Endothelial cell of umbilical vein (primary cell): ENCODE data around the gene GMEB2. TPM values are rescaled to one million over a fixed set of nuclear protein-coding genes. Genes with fewer than 3 reads are reported as not detected.

Experiments
- BruUV-seq: library from RNA; stranded (reverse); fragments of 400-500 nt; replicated peaks from 2 replicates; lab custom pipeline; 2021; lab: Mats Ljungman, UMichigan
- CTCF ChIA-PET: fragments of 300-600, 350-600 bp; sonication (Branson Sonifier 250); formaldehyde crosslinking; loops from one replicate; lab custom pipeline; 2021; ENCODE audit warnings: antibody characterized with exemption, inconsistent platforms; lab: Charles Lee
- POLR2A ChIA-PET: fragments of 300-600, 350-600 bp; sonication (Branson Sonifier 250); formaldehyde crosslinking; loops from one replicate; lab custom pipeline; 2021; ENCODE audit warnings: antibody characterized with exemption, inconsistent platforms; lab: Charles Lee
- DNase-seq: peaks from one replicate; pipeline ENCODE4 v3.0.0-alpha.2; 2011; ENCODE audit warnings: low read depth, low spot score
- FAIRE-seq: peaks from 2 replicates; lab custom pipeline; 2011; peaks lifted over from hg19 to GRCh38; lab: Jason Lieb, UNC
- H2AFZ ChIP-seq: 2 replicates; pipeline ENCODE4 v1.6.0; 2012; ENCODE audit warnings: low read depth, low read length, control low read depth, inconsistent platforms
- H3K27ac ChIP-seq: 2 replicates; pipeline ENCODE4 v1.5.1; 2011; ENCODE audit warnings: low read depth, mild to moderate bottlenecking, control low read depth, low read length, moderate library complexity; ENCODE audit not compliant: insufficient read depth
- H3K27me3 ChIP-seq, 2 experiments: 2 replicates each; pipeline versions ENCODE4 v1.6.0 to v1.6.1; 2011; ENCODE audit warnings: low read length in 2 of 2, mixed read lengths in 1 of 2; ENCODE audit not compliant: control insufficient read depth in 2 of 2, insufficient read depth in 2 of 2
- H3K36me3 ChIP-seq, 2 experiments: 2 replicates in 1 of 2; 3 replicates in 1 of 2; pipeline ENCODE4 v1.5.1; 2011; ENCODE audit warnings: low read length in 2 of 2, mild to moderate bottlenecking in 1 of 2, moderate library complexity in 1 of 2; ENCODE audit not compliant: control insufficient read depth in 2 of 2, insufficient read depth in 2 of 2; ENCODE audit errors: extremely low read depth in 1 of 2
- H3K4me1 ChIP-seq: 3 replicates; pipeline ENCODE4 v1.5.1; 2011; ENCODE audit warnings: mild to moderate bottlenecking, low read length; ENCODE audit not compliant: control insufficient read depth, insufficient read depth; ENCODE audit errors: extremely low read depth
- H3K4me2 ChIP-seq: 2 replicates; pipeline ENCODE4 v1.6.1; 2011; ENCODE audit warnings: low read length, control low read depth, mixed read lengths; ENCODE audit not compliant: insufficient read depth
- H3K4me3 ChIP-seq, 3 experiments: fragments of 200-600 bp in 1 of 3; sonication (generic), shearing (Covaris generic) in 1 of 3; replicated peaks in 1 of 3; 2 replicates each; pipeline ENCODE4 v1.5.1; 2011 to 2016; ENCODE audit warnings: control low read depth in 3 of 3, low read length in 3 of 3, mild to moderate bottlenecking in 2 of 3, inconsistent platforms in 1 of 3, low read depth in 1 of 3, moderate library complexity in 1 of 3; ENCODE audit not compliant: insufficient read depth in 1 of 3
- H3K79me2 ChIP-seq: 2 replicates; pipeline ENCODE4 v1.6.0; 2012; ENCODE audit warnings: low read length, inconsistent platforms; ENCODE audit not compliant: control insufficient read depth, insufficient read depth
- H3K9ac ChIP-seq: replicated peaks from 2 replicates; pipeline ENCODE3; 2011; ENCODE audit warnings: low read length, control low read depth; ENCODE audit not compliant: insufficient read depth; ENCODE audit errors: extremely low read depth
- H3K9me1 ChIP-seq: replicated peaks from 3 replicates; pipeline ENCODE4 v1.6.0; 2011; ENCODE audit warnings: mild to moderate bottlenecking, low read length; ENCODE audit not compliant: control insufficient read depth, insufficient read depth; ENCODE audit errors: extremely low read depth
- H3K9me3 ChIP-seq: replicated peaks from 2 replicates; pipeline ENCODE4 v1.5.1; 2012; ENCODE audit warnings: low read length, inconsistent platforms; ENCODE audit not compliant: control insufficient read depth, insufficient read depth
- H4K20me1 ChIP-seq: replicated peaks from 2 replicates; pipeline ENCODE3; 2011; ENCODE audit warnings: mild to moderate bottlenecking, low read length; ENCODE audit not compliant: control insufficient read depth, insufficient read depth; ENCODE audit errors: extremely low read depth
- EZH2 ChIP-seq: IDR thresholded peaks from 2 replicates; pipeline ENCODE4 v1.6.1; 2012; ENCODE audit warnings: borderline replicate concordance, low read depth, mild to moderate bottlenecking, moderate library complexity, low read length, inconsistent platforms; ENCODE audit not compliant: severe bottlenecking
- FOS ChIP-seq: IDR thresholded peaks from 2 replicates; pipeline ENCODE4 v1.6.1; 2011; ENCODE audit warnings: mild to moderate bottlenecking, low read length, moderate library complexity, borderline replicate concordance; ENCODE audit not compliant: insufficient read depth
- GATA2 ChIP-seq: IDR thresholded peaks from 2 replicates; pipeline ENCODE4 v1.7.0; 2011; ENCODE audit warnings: low read depth, mild to moderate bottlenecking, moderate library complexity, mixed read lengths, low read length; ENCODE audit not compliant: insufficient read length, insufficient read depth
- JUN ChIP-seq: IDR thresholded peaks from 2 replicates; pipeline ENCODE4 v1.6.1; 2011; ENCODE audit warnings: borderline replicate concordance, low read depth; ENCODE audit not compliant: insufficient read length, insufficient read depth
- MYC ChIP-seq: IDR thresholded peaks from one replicate; pipeline ENCODE4 v1.6.1; 2011; ENCODE audit warnings: mild to moderate bottlenecking, low read depth, low read length
- POLR2A ChIP-seq: IDR thresholded peaks from 2 replicates; pipeline ENCODE4 v1.6.1; 2012; ENCODE audit warnings: low read depth, mild to moderate bottlenecking, control low read depth, low read length
- POLR2AphosphoS5 ChIP-seq: IDR thresholded peaks from 2 replicates; pipeline ENCODE4 v1.6.1; 2012; ENCODE audit warnings: low read depth, mild to moderate bottlenecking, control low read depth, low read length, moderate library complexity; ENCODE audit not compliant: insufficient read depth
- dilution Hi-C: fragments of 300-500 bp; cut with MboI; formaldehyde crosslinking; loops from one replicate; pipeline ENCODE4 v1.15.0; 2019; ENCODE audit warnings: low sequenced_read_pairs; ENCODE audit not compliant: extremely low pct_ligation_motif_present
- intact Hi-C: fragments of 100-400 bp; cut with micrococcal nuclease; formaldehyde crosslinking; loops from one replicate; pipeline ENCODE4 v1.10.0; 2022
- polyA plus RNA-seq, 4 experiments: library from polyadenylated mRNA; depleted of rRNA in 3 of 4; stranded (reverse) in 3 of 4; unstranded in 1 of 4; fragments of >200 nt; gene quantifications; 2 replicates each; pipeline versions ENCODE4 v1.2.1 to v1.2.3, GENCODE V29; 2011 to 2012; ENCODE audit warnings: missing spikeins in 1 of 4
- total RNA-seq: library from RNA; stranded (reverse); gene quantifications from 2 replicates; pipeline ENCODE4 v1.2.3, GENCODE V29; 2021
- TF ChIP-seq, protein P1 (sequence below): IDR thresholded peaks from 2 replicates; pipeline ENCODE4 v1.6.1; 2011; ENCODE audit not compliant: insufficient read depth, insufficient read length
- TF ChIP-seq, protein P2 (sequence below), 2 donors: IDR thresholded peaks; 1 replicate in 1 of 2; 2 replicates in 1 of 2; pipeline ENCODE4 v1.5.1; 2011; ENCODE audit warnings: low read length in 2 of 2, mild to moderate bottlenecking in 2 of 2, moderate library complexity in 2 of 2, control low read depth in 1 of 2, inconsistent platforms in 1 of 2, low read depth in 1 of 2; ENCODE audit not compliant: insufficient read depth in 1 of 2; ENCODE audit errors: extremely low read depth in 1 of 2

GMEB2 gene
- total and polyA plus RNA-seq, 2 donors (not counting 3 experiments of a cell fraction or from before 2014, with no cell fraction given), result 12.7 to 14.1 TPM

DNA sequence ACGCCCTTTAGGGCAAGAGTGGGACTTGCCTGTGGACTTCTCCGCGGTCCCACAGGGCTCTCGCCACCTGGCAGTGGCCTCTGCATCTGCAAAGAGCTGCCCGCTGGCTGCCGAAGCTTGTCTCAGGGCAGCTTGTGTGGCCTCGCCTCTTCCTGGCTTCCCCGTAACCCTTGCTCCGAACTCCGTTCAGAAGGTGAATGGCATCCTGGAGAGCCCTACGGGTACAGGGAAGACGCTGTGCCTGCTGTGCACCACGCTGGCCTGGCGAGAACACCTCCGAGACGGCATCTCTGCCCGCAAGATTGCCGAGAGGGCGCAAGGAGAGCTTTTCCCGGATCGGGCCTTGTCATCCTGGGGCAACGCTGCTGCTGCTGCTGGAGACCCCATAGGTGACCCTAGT is 34.2 kb upstream of the GMEB2 start:
- POLR2A ChIA-PET, result no interaction called here
- CTCF ChIA-PET, result interaction anchor here (2.6 kb wide), 1 partner anchor 21 kb away, joined by 11 read pairs; no protein-coding TSS in a partner anchor
- no peaks in the 10 kb centered on the region for H3K9me3 ChIP-seq
- H3K27me3 ChIP-seq, result no peaks in the 10 kb centered on the region
- BruUV-seq, result no TSS peak
- TF ChIP-seq, protein P1, sequence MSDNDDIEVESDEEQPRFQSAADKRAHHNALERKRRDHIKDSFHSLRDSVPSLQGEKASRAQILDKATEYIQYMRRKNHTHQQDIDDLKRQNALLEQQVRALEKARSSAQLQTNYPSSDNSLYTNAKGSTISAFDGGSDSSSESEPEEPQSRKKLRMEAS, result no peak
- TF ChIP-seq JUN, result no peak
- TF ChIP-seq POLR2A, result no peak
- TF ChIP-seq MYC, result no peak
- no peak for TF ChIP-seq GATA2
- no peak for TF ChIP-seq FOS
- TF ChIP-seq, protein P2, sequence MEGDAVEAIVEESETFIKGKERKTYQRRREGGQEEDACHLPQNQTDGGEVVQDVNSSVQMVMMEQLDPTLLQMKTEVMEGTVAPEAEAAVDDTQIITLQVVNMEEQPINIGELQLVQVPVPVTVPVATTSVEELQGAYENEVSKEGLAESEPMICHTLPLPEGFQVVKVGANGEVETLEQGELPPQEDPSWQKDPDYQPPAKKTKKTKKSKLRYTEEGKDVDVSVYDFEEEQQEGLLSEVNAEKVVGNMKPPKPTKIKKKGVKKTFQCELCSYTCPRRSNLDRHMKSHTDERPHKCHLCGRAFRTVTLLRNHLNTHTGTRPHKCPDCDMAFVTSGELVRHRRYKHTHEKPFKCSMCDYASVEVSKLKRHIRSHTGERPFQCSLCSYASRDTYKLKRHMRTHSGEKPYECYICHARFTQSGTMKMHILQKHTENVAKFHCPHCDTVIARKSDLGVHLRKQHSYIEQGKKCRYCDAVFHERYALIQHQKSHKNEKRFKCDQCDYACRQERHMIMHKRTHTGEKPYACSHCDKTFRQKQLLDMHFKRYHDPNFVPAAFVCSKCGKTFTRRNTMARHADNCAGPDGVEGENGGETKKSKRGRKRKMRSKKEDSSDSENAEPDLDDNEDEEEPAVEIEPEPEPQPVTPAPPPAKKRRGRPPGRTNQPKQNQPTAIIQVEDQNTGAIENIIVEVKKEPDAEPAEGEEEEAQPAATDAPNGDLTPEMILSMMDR (IDR thresholded peaks at IDR 0.05; ENCODE audit: extremely low read depth in 1 of 2, insufficient read depth in 1 of 2, low read depth in 1 of 2, low read length in 2 of 2), result no peak
- TF ChIP-seq POLR2AphosphoS5, result no peak
- TF ChIP-seq EZH2, result no peak
- H3K4me1 ChIP-seq, result peaks cover 10% of the 10 kb centered on the region
- H4K20me1 ChIP-seq, result no peaks in the 10 kb centered on the region
- no peaks in the 10 kb centered on the region for H3K9me1 ChIP-seq
- peaks cover 18% of the 10 kb centered on the region for H3K79me2 ChIP-seq
- H3K4me3 ChIP-seq, result no peak overlapping the region
- no peak for FAIRE-seq
- dilution Hi-C loops, result no loop called here
- intact Hi-C loops, result no loop called here
- no peak overlapping the region for H3K9ac ChIP-seq
- peaks cover 0 to 25% of the 10 kb centered on the region in 2 experiments for H3K36me3 ChIP-seq
- no peak for DNase-seq
- H3K4me2 ChIP-seq, result no peak overlapping the region
- no peak overlapping the region for H2AFZ ChIP-seq
- no peak overlapping the region for H3K27ac ChIP-seq
